Nephron progenitor cell (in vitro differentiated cells): Measurements from ENCODE around the gene RHEBL1.
A peak's percentile ranks its signal among the peaks of the same experiment; 100 is the strongest.

Experiments used
- DNase-seq: peaks from one replicate; pipeline ENCODE4 v3.0.0; 2021
- H3K27ac Mint-ChIP-seq: 2 replicates; pipeline ENCODE4 v1.8.0; 2021; ENCODE audit warnings: mild to moderate bottlenecking, moderate library complexity, mixed read lengths
- H3K27me3 Mint-ChIP-seq: 2 replicates; pipeline ENCODE4 v1.8.0; 2021; ENCODE audit warnings: mild to moderate bottlenecking, low read depth, mixed read lengths; ENCODE audit not compliant: poor library complexity
- H3K36me3 Mint-ChIP-seq: 2 replicates; pipeline ENCODE4 v1.8.0; 2021; ENCODE audit warnings: low read depth, mixed read lengths
- H3K4me1 Mint-ChIP-seq: 2 replicates; pipeline ENCODE4 v1.8.0; 2021; ENCODE audit warnings: mixed read lengths
- H3K4me3 Mint-ChIP-seq: 2 replicates; pipeline ENCODE4 v1.8.0; 2021; ENCODE audit warnings: mild to moderate bottlenecking, moderate library complexity, mixed read lengths
- H3K9me3 Mint-ChIP-seq: 2 replicates; pipeline ENCODE4 v1.8.0; 2021; ENCODE audit warnings: mild to moderate bottlenecking, moderate library complexity, mixed read lengths
- TF ChIP-seq, protein P1 (sequence below): fragments of 200-600 bp; sonication (generic); IDR thresholded peaks from 2 replicates; pipeline ENCODE4 v1.5.0; 2021; ENCODE audit warnings: antibody characterized with exemption

Gene RHEBL1

DNA sequence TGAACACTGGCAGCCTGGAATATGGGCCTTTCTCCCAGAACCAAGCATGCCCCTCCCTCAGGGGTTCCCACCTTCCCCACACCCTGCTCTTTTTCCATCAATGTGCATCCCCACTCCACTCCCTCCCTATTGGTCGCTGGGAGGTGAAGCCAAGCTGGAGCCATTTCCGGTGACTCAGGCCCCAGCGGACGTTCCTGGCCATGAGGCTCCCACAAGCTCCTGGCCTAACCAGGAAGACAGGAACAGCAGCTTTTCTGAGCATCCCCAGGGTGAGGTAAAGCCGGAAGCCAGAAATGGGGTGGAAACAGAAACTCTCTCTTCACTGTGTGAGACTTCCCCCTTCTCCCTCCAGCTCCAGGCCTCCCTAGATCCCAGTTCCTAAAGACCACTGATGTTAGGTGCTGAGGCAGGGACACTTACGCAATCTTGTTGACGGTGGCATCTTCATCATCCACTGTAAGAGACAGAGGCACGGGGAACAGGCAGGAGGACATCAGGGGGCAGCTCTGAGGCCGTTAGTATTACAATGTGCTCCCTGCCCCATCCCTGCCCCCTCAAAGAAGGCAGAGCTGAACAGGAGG lies 35.8 kb upstream of the RHEBL1 start:
- no peak overlapping the region for H3K27ac Mint-ChIP-seq
- peaks cover 30% of the 10 kb centered on the region for H3K4me1 Mint-ChIP-seq
- no peaks in the 10 kb centered on the region for H3K27me3 Mint-ChIP-seq
- H3K4me3 Mint-ChIP-seq: no peak overlapping the region
- TF ChIP-seq, protein P1, sequence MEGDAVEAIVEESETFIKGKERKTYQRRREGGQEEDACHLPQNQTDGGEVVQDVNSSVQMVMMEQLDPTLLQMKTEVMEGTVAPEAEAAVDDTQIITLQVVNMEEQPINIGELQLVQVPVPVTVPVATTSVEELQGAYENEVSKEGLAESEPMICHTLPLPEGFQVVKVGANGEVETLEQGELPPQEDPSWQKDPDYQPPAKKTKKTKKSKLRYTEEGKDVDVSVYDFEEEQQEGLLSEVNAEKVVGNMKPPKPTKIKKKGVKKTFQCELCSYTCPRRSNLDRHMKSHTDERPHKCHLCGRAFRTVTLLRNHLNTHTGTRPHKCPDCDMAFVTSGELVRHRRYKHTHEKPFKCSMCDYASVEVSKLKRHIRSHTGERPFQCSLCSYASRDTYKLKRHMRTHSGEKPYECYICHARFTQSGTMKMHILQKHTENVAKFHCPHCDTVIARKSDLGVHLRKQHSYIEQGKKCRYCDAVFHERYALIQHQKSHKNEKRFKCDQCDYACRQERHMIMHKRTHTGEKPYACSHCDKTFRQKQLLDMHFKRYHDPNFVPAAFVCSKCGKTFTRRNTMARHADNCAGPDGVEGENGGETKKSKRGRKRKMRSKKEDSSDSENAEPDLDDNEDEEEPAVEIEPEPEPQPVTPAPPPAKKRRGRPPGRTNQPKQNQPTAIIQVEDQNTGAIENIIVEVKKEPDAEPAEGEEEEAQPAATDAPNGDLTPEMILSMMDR: no peak
- no peaks in the 10 kb centered on the region for H3K9me3 Mint-ChIP-seq
- DNase-seq: no peak
- peaks cover 26% of the 10 kb centered on the region for H3K36me3 Mint-ChIP-seq

DNA sequence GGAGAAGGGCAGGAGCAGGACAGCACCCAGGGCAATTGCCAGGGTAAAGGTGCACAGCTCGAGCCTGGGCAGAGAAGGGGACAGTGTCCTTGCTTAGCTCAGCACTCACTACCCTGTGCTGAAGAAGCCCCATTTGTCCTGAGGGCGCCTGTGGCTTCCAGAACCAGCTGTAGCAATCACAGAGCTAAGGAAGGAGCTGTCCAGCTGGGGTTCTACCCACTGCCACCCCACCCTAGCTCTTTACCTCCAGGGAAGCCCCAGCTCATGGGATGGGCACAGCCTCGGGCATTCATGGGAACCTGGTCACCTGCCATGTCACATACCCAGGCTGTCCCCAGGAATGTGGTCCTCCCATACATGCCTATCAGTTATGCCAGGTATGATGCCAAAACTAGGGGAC lies 35.0 kb upstream of the RHEBL1 start:
- peaks cover 24% of the 10 kb centered on the region for H3K4me1 Mint-ChIP-seq
- H3K27ac Mint-ChIP-seq: no peak overlapping the region
- H3K36me3 Mint-ChIP-seq: peaks cover 34% of the 10 kb centered on the region
- H3K9me3 Mint-ChIP-seq: no peaks in the 10 kb centered on the region
- TF ChIP-seq, protein P1: no peak
- H3K4me3 Mint-ChIP-seq: no peak overlapping the region
- H3K27me3 Mint-ChIP-seq: no peaks in the 10 kb centered on the region
- no peak for DNase-seq

DNA sequence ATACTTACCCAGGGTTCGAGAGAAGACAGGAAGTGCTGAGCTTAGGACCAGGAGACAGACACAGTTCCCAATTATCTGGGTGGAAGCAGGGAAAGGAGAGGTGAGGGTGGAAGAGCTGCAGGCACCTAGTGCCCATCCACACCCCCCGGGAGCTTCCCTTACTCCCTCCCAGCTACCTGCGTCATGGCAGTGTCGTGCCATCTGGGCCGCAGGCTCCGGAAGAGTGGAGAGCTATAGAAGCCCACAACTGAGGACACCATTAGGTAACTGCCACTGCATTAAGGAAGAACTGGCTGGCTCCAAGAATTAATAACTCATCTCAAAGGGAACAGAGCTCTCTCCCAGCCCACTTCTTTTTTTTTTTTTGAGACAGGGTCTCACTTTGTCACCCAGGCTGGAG lies 30.6 kb upstream of the RHEBL1 start:
- TF ChIP-seq, protein P1: no peak
- no peaks in the 10 kb centered on the region for H3K9me3 Mint-ChIP-seq
- peaks cover 70% of the 10 kb centered on the region for H3K36me3 Mint-ChIP-seq
- H3K4me1 Mint-ChIP-seq: peaks cover 2% of the 10 kb centered on the region
- DNase-seq: no peak
- peaks cover 13% of the 10 kb centered on the region for H3K27me3 Mint-ChIP-seq
- H3K27ac Mint-ChIP-seq: peak overlapping the region; percentile 54
- H3K4me3 Mint-ChIP-seq: no peak overlapping the region

DNA sequence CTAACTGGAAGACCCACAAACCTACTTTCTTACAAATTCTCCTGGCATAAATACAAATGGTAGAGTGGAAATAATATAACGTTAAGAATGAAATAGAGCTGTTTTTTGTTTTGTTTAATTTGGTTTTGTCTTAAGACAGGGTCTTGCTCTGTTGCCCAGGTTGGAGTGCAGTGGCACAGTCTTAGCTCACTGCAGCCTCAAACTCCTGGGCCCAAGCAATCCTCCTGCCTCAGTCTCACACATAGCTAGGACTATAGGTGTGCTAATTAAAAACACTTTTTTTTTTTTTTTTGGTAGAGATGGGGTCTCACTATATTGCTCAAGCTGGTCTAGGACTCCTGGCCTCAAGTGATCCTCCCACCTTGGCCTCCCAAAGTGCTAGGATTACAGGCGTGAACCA lies 28.9 kb upstream of the RHEBL1 start:
- peaks cover 30% of the 10 kb centered on the region for H3K27me3 Mint-ChIP-seq
- DNase-seq: no peak
- H3K4me1 Mint-ChIP-seq: peaks cover 16% of the 10 kb centered on the region
- H3K36me3 Mint-ChIP-seq: peaks cover 63% of the 10 kb centered on the region
- H3K4me3 Mint-ChIP-seq: no peak overlapping the region
- no peak overlapping the region for H3K27ac Mint-ChIP-seq
- TF ChIP-seq, protein P1: no peak
- H3K9me3 Mint-ChIP-seq: no peaks in the 10 kb centered on the region

DNA sequence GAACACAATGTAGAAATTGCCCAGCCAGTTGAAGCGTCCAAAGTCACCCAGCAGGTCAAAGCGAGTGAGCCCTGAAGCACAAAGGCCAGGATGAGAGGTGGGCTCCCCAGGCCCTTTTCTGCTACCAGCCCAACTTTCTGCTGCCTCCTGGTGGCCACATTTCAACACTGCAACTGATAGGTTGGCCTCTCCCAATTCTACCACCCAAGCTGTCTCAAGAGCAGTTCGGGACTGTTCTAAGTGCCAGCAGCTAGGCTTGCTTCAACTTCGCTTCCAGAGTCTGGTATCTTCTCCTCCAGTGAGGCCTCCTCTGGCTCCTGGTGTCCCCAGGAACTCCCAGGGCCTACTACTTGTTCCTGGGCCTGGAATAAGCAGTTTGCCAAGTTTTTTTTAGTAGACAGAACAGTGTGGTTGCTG lies 28.3 kb upstream of the RHEBL1 start:
- Mint-ChIP-seq H3K4me1 (peaks cover 22% of the 10 kb centered on the region), H3K9me3 (no peaks in the 10 kb centered on the region), H3K27me3 (peaks cover 37% of the 10 kb centered on the region), H3K4me3 (no peak overlapping the region), H3K36me3 (peaks cover 60% of the 10 kb centered on the region), H3K27ac (no peak overlapping the region)
- peak; percentile 75 for DNase-seq
- TF ChIP-seq, protein P1: peak; percentile 80

DNA sequence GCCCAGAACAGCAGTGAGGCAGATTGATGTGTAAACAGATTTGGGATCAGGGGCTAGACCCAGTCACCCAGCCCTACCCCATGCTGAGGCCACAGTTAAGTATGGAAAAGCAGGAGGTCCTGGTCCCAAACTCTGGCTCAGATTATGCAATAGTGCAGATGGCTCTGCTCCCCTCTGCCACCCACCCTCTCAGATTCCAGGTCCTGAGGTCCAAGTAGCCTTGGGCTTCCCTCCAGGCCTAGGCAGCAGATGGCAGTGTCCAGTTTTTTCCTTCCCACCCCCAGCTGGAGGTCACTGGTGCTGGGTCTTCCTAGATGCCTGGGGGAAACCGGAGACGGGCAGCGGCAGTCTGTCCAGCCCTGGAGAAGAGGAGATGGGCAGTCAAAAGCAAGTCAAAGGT lies 27.6 kb upstream of the RHEBL1 start:
- H3K27ac Mint-ChIP-seq: no peak overlapping the region
- TF ChIP-seq, protein P1: no peak
- peaks cover 43% of the 10 kb centered on the region for H3K27me3 Mint-ChIP-seq
- H3K36me3 Mint-ChIP-seq: peaks cover 60% of the 10 kb centered on the region
- peaks cover 26% of the 10 kb centered on the region for H3K4me1 Mint-ChIP-seq
- H3K9me3 Mint-ChIP-seq: no peaks in the 10 kb centered on the region
- no peak for DNase-seq
- H3K4me3 Mint-ChIP-seq: no peak overlapping the region
